PC-9 (cell line): ENCODE results near the gene RREB1. TPM values are rescaled to one million over a fixed set of nuclear protein-coding genes. Genes with fewer than 3 reads are reported as not detected.
A peak's percentile ranks its signal among the peaks of the same experiment; 100 is the strongest.
"Not testable (repeated sequence)": the region's sequence is repeated elsewhere in the genome, so short reads cannot be mapped to it uniquely, and the experiment has no call there.

Experiments used
- BruUV-seq: library from RNA; stranded (reverse); fragments of 400-500 nt; replicated peaks from 2 replicates; lab custom pipeline; 2021; lab: Mats Ljungman, UMichigan
- CTCF ChIA-PET: fragments of 300-600 bp; sonication (Branson Sonifier 250); formaldehyde crosslinking; loops from one replicate; lab custom pipeline; 2022; ENCODE audit warnings: antibody characterized with exemption; lab: Charles Lee
- POLR2A ChIA-PET: fragments of 300-600 bp; sonication (Branson Sonifier 250); formaldehyde crosslinking; loops from one replicate; lab custom pipeline; 2022; ENCODE audit warnings: antibody characterized with exemption; ENCODE audit not compliant: unreplicated experiment; lab: Charles Lee
- DNase-seq, 2 experiments: peaks; one replicate each; pipeline versions ENCODE4 v3.0.0 to v3.0.0-alpha.2; 2015 to 2022; ENCODE audit warnings: mixed read lengths in 1 of 2
- H2AFZ ChIP-seq: fragments of 200-600 bp; sonication (generic); 2 replicates; pipeline ENCODE4 v1.8.1; 2017; ENCODE audit warnings: antibody characterized with exemption
- H3F3A ChIP-seq: fragments of 200-600 bp; sonication (generic); 2 replicates; pipeline ENCODE4 v1.8.1; 2017; ENCODE audit warnings: antibody characterized with exemption, mild to moderate bottlenecking, low read depth; ENCODE audit not compliant: insufficient read depth
- H3K27ac ChIP-seq: fragments of 200-600 bp; sonication (generic); 2 replicates; pipeline ENCODE4 v1.6.1; 2016; ENCODE audit warnings: mixed run types
- H3K27me3 ChIP-seq: fragments of 200-600 bp; sonication (generic); 2 replicates; pipeline ENCODE4 v1.6.1; 2016; ENCODE audit warnings: low read depth, mixed run types; ENCODE audit not compliant: insufficient read depth
- H3K36me3 ChIP-seq: fragments of 200-600 bp; sonication (generic); 2 replicates; pipeline ENCODE4 v1.6.1; 2016; ENCODE audit warnings: low read depth, mixed run types
- H3K4me1 ChIP-seq: fragments of 200-600 bp; sonication (generic); replicated peaks from 2 replicates; pipeline ENCODE4 v1.6.1; 2016; ENCODE audit warnings: mixed run types; ENCODE audit not compliant: insufficient read depth
- H3K4me2 ChIP-seq: fragments of 200-600 bp; sonication (generic); 2 replicates; pipeline ENCODE4 v1.6.1; 2017; ENCODE audit warnings: mixed run types
- H3K4me3 ChIP-seq: fragments of 200-600 bp; sonication (generic); 2 replicates; pipeline ENCODE4 v1.6.1; 2016; ENCODE audit warnings: mixed run types
- H3K79me2 ChIP-seq: fragments of 200-600 bp; sonication (generic); 2 replicates; pipeline ENCODE4 v1.6.1; 2017; ENCODE audit warnings: low read depth, mixed run types
- H3K9me2 ChIP-seq: fragments of 200-600 bp; sonication (generic); 2 replicates; pipeline ENCODE4 v1.8.1; 2017; ENCODE audit warnings: mild to moderate bottlenecking; ENCODE audit not compliant: insufficient read depth
- H3K9me3 ChIP-seq: fragments of 200-600 bp; sonication (generic); 2 replicates; pipeline ENCODE4 v1.8.1; 2016; ENCODE audit warnings: low read depth; ENCODE audit not compliant: insufficient read depth
- H4K20me1 ChIP-seq: fragments of 200-600 bp; sonication (generic); 2 replicates; pipeline ENCODE4 v1.8.1; 2017; ENCODE audit not compliant: insufficient read depth
- EZH2 ChIP-seq: fragments of 200-600 bp; sonication (generic); IDR thresholded peaks from 2 replicates; pipeline ENCODE4 v1.8.0; 2017; ENCODE audit warnings: antibody characterized with exemption, low read depth
- intact Hi-C: fragments of 100-400 bp; cut with micrococcal nuclease; formaldehyde crosslinking; loops from one replicate; pipeline ENCODE4 v1.10.0; 2022; ENCODE audit not compliant: unreplicated experiment
- total RNA-seq: library from RNA; stranded (reverse); gene quantifications from 2 replicates; pipeline ENCODE4 v1.2.3, GENCODE V29; 2021
- TF ChIP-seq, protein P1 (sequence below): fragments of 200-600 bp; sonication (generic); conservative IDR thresholded peaks from 2 replicates; pipeline ENCODE4 v1.6.1; 2017; ENCODE audit warnings: mixed run types, antibody characterized with exemption, mild to moderate bottlenecking, moderate library complexity

Gene RREB1
- total RNA-seq, 1 experiment from 2014 or later = 38.4 TPM

DNA sequence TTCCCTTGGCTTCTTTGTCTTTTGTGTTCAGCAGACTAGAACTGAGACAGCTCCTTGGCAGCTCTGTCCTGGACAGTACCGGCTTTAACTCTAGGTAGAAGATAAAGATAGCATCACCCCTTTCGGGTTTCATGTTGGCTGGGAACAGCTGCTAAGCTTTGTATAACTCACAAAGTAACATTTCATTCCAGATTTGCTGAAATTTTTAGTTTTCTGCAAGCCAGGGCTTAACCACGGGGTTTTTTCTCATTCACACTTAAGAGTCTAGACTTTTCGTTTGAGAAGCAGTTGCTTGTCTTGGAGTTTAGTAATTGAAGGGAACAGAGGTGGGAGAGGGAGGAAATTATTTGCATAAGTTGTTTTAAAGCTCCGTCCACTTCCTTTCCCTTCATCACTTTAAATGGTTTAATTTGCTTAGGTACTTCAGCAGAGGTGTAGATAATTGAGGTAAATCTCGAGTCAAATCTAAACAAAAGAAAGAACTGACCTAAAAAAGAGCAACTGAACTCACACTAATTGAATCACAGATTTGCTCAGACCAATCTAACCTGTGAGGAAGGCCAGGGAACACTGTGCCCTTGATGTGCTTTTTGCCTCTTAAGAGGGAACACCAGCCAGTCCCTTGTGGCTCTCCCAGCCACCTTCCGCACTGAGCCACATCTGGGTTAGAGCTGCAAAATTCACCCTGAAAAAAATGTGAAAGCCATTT, 48.3 kb downstream of the RREB1 start:
- H3K27ac ChIP-seq = peak overlapping the region; percentile 26; the same call in 1 of the 2 replicates
- CTCF ChIA-PET = interaction anchor here (0.5 to 1.2 kb wide), 2 partner anchors 9 to 460 kb away, joined by 7 to 13 read pairs; no protein-coding TSS in a partner anchor
- H3K9me2 ChIP-seq = no peaks in the 10 kb centered on the region
- no peaks in the 10 kb centered on the region for H3K27me3 ChIP-seq
- intact Hi-C loops = no loop called here
- peaks cover 50% of the 10 kb centered on the region for H3K4me1 ChIP-seq
- peaks cover 10% of the 10 kb centered on the region; the same call in 1 of the 2 replicates for H3F3A ChIP-seq
- POLR2A ChIA-PET = no interaction called here
- H3K4me3 ChIP-seq = no peak overlapping the region
- no peak for TF ChIP-seq EZH2
- TF ChIP-seq, protein P1, sequence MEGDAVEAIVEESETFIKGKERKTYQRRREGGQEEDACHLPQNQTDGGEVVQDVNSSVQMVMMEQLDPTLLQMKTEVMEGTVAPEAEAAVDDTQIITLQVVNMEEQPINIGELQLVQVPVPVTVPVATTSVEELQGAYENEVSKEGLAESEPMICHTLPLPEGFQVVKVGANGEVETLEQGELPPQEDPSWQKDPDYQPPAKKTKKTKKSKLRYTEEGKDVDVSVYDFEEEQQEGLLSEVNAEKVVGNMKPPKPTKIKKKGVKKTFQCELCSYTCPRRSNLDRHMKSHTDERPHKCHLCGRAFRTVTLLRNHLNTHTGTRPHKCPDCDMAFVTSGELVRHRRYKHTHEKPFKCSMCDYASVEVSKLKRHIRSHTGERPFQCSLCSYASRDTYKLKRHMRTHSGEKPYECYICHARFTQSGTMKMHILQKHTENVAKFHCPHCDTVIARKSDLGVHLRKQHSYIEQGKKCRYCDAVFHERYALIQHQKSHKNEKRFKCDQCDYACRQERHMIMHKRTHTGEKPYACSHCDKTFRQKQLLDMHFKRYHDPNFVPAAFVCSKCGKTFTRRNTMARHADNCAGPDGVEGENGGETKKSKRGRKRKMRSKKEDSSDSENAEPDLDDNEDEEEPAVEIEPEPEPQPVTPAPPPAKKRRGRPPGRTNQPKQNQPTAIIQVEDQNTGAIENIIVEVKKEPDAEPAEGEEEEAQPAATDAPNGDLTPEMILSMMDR = no peak
- no peaks in the 10 kb centered on the region for H3K9me3 ChIP-seq
- H3K4me2 ChIP-seq = no peak overlapping the region
- H2AFZ ChIP-seq = no peak overlapping the region
- no TSS peak for BruUV-seq
- peaks cover 97% of the 10 kb centered on the region for H3K79me2 ChIP-seq
- DNase-seq = no peak
- no peaks in the 10 kb centered on the region for H4K20me1 ChIP-seq
- no peaks in the 10 kb centered on the region; the same call in 1 of the 2 replicates for H3K36me3 ChIP-seq

DNA sequence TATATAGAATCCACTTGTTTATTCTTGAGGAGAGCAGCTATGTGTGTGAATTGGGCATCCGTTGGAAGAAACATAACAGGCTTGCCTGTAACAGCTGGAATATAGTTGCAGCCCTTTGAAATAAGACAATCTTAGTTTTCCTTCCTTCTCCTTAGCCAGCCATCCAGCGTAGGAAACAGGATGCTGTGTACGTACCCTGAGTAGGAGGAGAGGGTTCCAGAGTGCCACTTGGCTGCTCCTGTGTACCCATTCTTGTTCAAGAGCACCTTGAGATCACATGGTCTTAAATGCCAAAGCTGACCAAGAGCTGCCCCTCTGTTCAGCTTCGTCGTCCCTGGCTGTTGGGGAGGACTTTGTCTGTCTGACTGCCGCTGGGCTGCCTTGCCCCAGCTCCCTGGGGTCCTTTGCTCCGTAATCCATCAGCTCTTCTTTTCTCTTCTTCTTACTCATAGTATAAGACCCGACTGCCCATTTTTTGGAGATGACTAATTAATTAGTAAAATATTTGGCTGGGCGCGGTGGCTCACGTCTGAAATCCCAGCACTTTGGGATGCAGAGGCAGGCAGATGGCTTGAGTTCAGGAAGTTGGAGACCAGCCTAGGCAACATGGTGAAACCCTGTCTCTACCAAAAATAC, 49.0 kb downstream of the RREB1 start:
- Histone ChIP-seq H3K79me2 (peaks cover 97% of the 10 kb centered on the region), H4K20me1 (no peaks in the 10 kb centered on the region), H3K9me2 (no peaks in the 10 kb centered on the region), H3K36me3 (no peaks in the 10 kb centered on the region; the same call in 1 of the 2 replicates), H3F3A (peaks cover 8% of the 10 kb centered on the region; the same call in 1 of the 2 replicates), H2AFZ (no peak overlapping the region), H3K27ac (0 out of 2 replicates have a peak overlapping the region, but pooled peaks have one; percentile 26), H3K27me3 (no peaks in the 10 kb centered on the region), H3K4me1 (peaks cover 50% of the 10 kb centered on the region), H3K4me2 (no peak overlapping the region), H3K4me3 (no peak overlapping the region), H3K9me3 (no peaks in the 10 kb centered on the region)
- no peak for DNase-seq
- TSS peak; percentile 43 for BruUV-seq
- CTCF ChIA-PET = interaction anchor here (0.5 to 1.2 kb wide), 2 partner anchors 10 to 461 kb away, joined by 7 to 13 read pairs; no protein-coding TSS in a partner anchor
- TF ChIP-seq, protein P1 = no peak
- no peak for TF ChIP-seq EZH2
- intact Hi-C loops = no loop called here
- POLR2A ChIA-PET = no interaction called here

DNA sequence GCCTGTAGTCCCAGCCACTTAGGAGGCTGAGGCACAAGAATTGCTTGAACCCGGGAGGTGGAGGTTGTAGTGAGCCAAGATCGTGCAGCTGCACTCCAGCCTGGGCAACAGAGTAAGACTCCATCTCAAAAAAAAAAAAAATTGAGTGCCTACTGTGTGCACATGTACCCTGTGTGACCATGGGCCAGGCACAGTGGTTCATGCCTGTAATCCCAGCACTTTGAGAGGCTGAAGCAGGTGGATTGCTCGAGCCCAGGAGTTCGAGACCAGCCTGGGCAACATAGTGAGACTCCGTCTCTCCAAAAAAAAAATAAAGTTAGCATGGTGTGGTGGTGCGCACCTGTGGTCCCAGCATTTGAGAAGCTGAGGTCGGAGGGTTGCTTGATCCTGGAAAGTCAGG, 49.5 kb downstream of the RREB1 start:
- intact Hi-C loops, BruUV-seq, H4K20me1 ChIP-seq, CTCF ChIA-PET, DNase-seq, H3K4me3 ChIP-seq, H3F3A ChIP-seq, POLR2A ChIA-PET, H3K9me3 ChIP-seq, H3K9me2 ChIP-seq, H3K4me2 ChIP-seq, H2AFZ ChIP-seq, H3K27ac ChIP-seq, H3K36me3 ChIP-seq, H3K27me3 ChIP-seq: not testable (repeated sequence)
- Histone ChIP-seq H3K79me2 (peaks cover 97% of the 10 kb centered on the region), H3K4me1 (peaks cover 47% of the 10 kb centered on the region)
